Vagina (tissue), 2 donors: Measurements from ENCODE around the gene MYEF2. TPM values are rescaled to one million over a fixed set of nuclear protein-coding genes. Genes with fewer than 3 reads are reported as not detected.

ENCODE experiments used
- DNase-seq, 2 donors: peaks; one replicate each; pipeline ENCODE4 v3.0.0-alpha.2; 2017; ENCODE audit errors: extremely low spot score in 2 of 2
- H3K27ac ChIP-seq: fragments of 200-600 bp; sonication (generic); one replicate; pipeline ENCODE4 v1.5.1; 2019
- H3K27me3 ChIP-seq: fragments of 200-600 bp; sonication (generic); one replicate; pipeline ENCODE4 v1.5.1; 2019
- H3K36me3 ChIP-seq, 2 donors: fragments of 200-600 bp; sonication (generic); one replicate each; pipeline ENCODE4 v1.5.1; 2017 to 2019
- H3K4me1 ChIP-seq: fragments of 200-600 bp; sonication (generic); one replicate; pipeline ENCODE4 v1.5.1; 2019
- H3K4me3 ChIP-seq, 2 donors: fragments of 200-600 bp; sonication (generic); 1 replicate in 1 of 2; 2 replicates in 1 of 2; pipeline ENCODE4 v1.5.1; 2016 to 2019
- H3K9me3 ChIP-seq: fragments of 200-600 bp; sonication (generic); one replicate; pipeline ENCODE4 v1.5.1; 2019
- CTCF ChIP-seq, 3 experiments: fragments of 450-650 bp in 2 of 3; fragments of 200-600 bp in 1 of 3; sonication (generic) in 1 of 3; IDR thresholded peaks; one replicate each; pipeline ENCODE4 v1.5.1; 2017 to 2019; ENCODE audit warnings: antibody characterized with exemption in 3 of 3, mild to moderate bottlenecking in 2 of 3, moderate library complexity in 2 of 3
- POLR2A ChIP-seq, 2 donors: fragments of 450-650 bp; IDR thresholded peaks; one replicate each; pipeline ENCODE4 v1.6.1; 2017; ENCODE audit warnings: antibody characterized with exemption in 2 of 2, mild to moderate bottlenecking in 2 of 2, moderate library complexity in 2 of 2
- POLR2AphosphoS5 ChIP-seq, 2 donors: sonication (generic); formaldehyde crosslinking; IDR thresholded peaks; one replicate each; pipeline ENCODE4 v1.9.0; 2017; ENCODE audit warnings: antibody characterized with exemption in 2 of 2, mild to moderate bottlenecking in 2 of 2, low read depth in 1 of 2; ENCODE audit not compliant: insufficient read depth in 1 of 2
- intact Hi-C: fragments of 100-400 bp; cut with DNase I; formaldehyde crosslinking; loops from one replicate; pipeline ENCODE4 v1.15.1; 2023
- total RNA-seq: library from RNA; depleted of rRNA; stranded (reverse); fragments of >200 nt; gene quantifications from one replicate; pipeline ENCODE4 v1.2.3, GENCODE V29; 2016

The MYEF2 gene
- total RNA-seq, 1 donor from 2014 or later = 7.1 TPM

- no peak overlapping the region for H3K4me3 ChIP-seq
- intact Hi-C loops = no loop called here
- no peak for TF ChIP-seq CTCF (IDR thresholded peaks at IDR 0.05)
- H3K36me3 ChIP-seq = no peaks in the 10 kb centered on the region
- no peaks in the 10 kb centered on the region for H3K27me3 ChIP-seq
- DNase-seq = no peak
- peaks cover 13% of the 10 kb centered on the region for H3K4me1 ChIP-seq
- no peaks in the 10 kb centered on the region for H3K9me3 ChIP-seq
- H3K27ac ChIP-seq = no peak overlapping the region
Observed at GRCh38 chr15:48089702-48090101, 88.4 kb downstream of the MYEF2 start.

GRCh38 chr15:48087844-48088243 lies 90.3 kb downstream of the MYEF2 start:
- Histone ChIP-seq H3K27me3 (no peaks in the 10 kb centered on the region), H3K4me1 (peaks cover 13% of the 10 kb centered on the region), H3K4me3 (no peak overlapping the region), H3K9me3 (no peaks in the 10 kb centered on the region), H3K36me3 (no peaks in the 10 kb centered on the region), H3K27ac (no peak overlapping the region)
- TF ChIP-seq CTCF (IDR thresholded peaks at IDR 0.05) = no peak
- no peak for TF ChIP-seq POLR2AphosphoS5 (IDR thresholded peaks at IDR 0.05; ENCODE audit: insufficient read depth in 1 of 2, low read depth in 1 of 2)
- no peak for TF ChIP-seq POLR2A (IDR thresholded peaks at IDR 0.05)
- no peak for DNase-seq
- intact Hi-C loops = no loop called here

- Histone ChIP-seq H3K4me3 (no peak overlapping the region), H3K27ac (no peak overlapping the region), H3K36me3 (no peaks in the 10 kb centered on the region), H3K4me1 (peaks cover 13% of the 10 kb centered on the region), H3K9me3 (no peaks in the 10 kb centered on the region), H3K27me3 (no peaks in the 10 kb centered on the region)
- TF ChIP-seq POLR2AphosphoS5 (IDR thresholded peaks at IDR 0.05; ENCODE audit: insufficient read depth in 1 of 2, low read depth in 1 of 2) (no peak), POLR2A (IDR thresholded peaks at IDR 0.05) (no peak), CTCF (IDR thresholded peaks at IDR 0.05) (no peak)
- no peak for DNase-seq
- intact Hi-C loops = no loop called here
Observed at GRCh38 chr15:48086576-48086975, 91.5 kb downstream of the MYEF2 start.

GRCh38 chr15:48086133-48086532 lies 92.0 kb downstream of the MYEF2 start:
- no peak for DNase-seq
- Histone ChIP-seq H3K27ac (no peak overlapping the region), H3K36me3 (no peaks in the 10 kb centered on the region), H3K27me3 (no peaks in the 10 kb centered on the region), H3K4me1 (peaks cover 13% of the 10 kb centered on the region), H3K4me3 (no peak overlapping the region), H3K9me3 (no peaks in the 10 kb centered on the region)
- no peak for TF ChIP-seq POLR2AphosphoS5 (IDR thresholded peaks at IDR 0.05; ENCODE audit: insufficient read depth in 1 of 2, low read depth in 1 of 2)
- TF ChIP-seq CTCF (IDR thresholded peaks at IDR 0.05) = no peak
- TF ChIP-seq POLR2A (IDR thresholded peaks at IDR 0.05) = no peak
- intact Hi-C loops = no loop called here

- no peak for DNase-seq
- intact Hi-C loops = no loop called here
- Histone ChIP-seq H3K4me1 (peaks cover 13% of the 10 kb centered on the region), H3K27me3 (no peaks in the 10 kb centered on the region), H3K36me3 (no peaks in the 10 kb centered on the region), H3K27ac (no peak overlapping the region), H3K9me3 (no peaks in the 10 kb centered on the region), H3K4me3 (no peak overlapping the region)
- TF ChIP-seq POLR2AphosphoS5 (IDR thresholded peaks at IDR 0.05; ENCODE audit: insufficient read depth in 1 of 2, low read depth in 1 of 2) (no peak), POLR2A (IDR thresholded peaks at IDR 0.05) (no peak), CTCF (IDR thresholded peaks at IDR 0.05) (no peak)
Observed at GRCh38 chr15:48085591-48085930, 92.5 kb downstream of the MYEF2 start.
